Activated T-helper 2 cell treated with anti-CD3 and anti-CD28 coated beads, Interferon-gamma antibody, Interleukin-2, Interleukin-4, amounts not matched to agents 10 μg/mL and 5 μg/mL and 100 μg/mL, durations not matched to agents 14 hours and 24 hours and 36 hours (primary cell): Measurements from ENCODE around the gene DNAJC5G. TPM values are rescaled to one million over a fixed set of nuclear protein-coding genes. Genes with fewer than 3 reads are reported as not detected.
"Not testable (repeated sequence)": the region's sequence is repeated elsewhere in the genome, so short reads cannot be mapped to it uniquely, and the experiment has no call there.

Experiments
- DNase-seq: peaks from one replicate; pipeline ENCODE4 v3.0.0; 2021; ENCODE audit warnings: low spot score
- H3K27ac Mint-ChIP-seq: one replicate; pipeline ENCODE4 v1.8.0; 2021; ENCODE audit warnings: mixed read lengths
- H3K27me3 Mint-ChIP-seq: one replicate; pipeline ENCODE4 v1.8.0; 2021; ENCODE audit warnings: low read depth, mixed read lengths
- H3K36me3 Mint-ChIP-seq: one replicate; pipeline ENCODE4 v1.8.0; 2021; ENCODE audit warnings: low read depth, mixed read lengths
- H3K4me1 Mint-ChIP-seq: one replicate; pipeline ENCODE4 v1.8.0; 2021; ENCODE audit warnings: low read depth, mixed read lengths
- H3K4me3 Mint-ChIP-seq: one replicate; pipeline ENCODE4 v1.8.0; 2021; ENCODE audit warnings: low read depth, mild to moderate bottlenecking, moderate library complexity, mixed read lengths
- H3K9me3 Mint-ChIP-seq: one replicate; pipeline ENCODE4 v1.8.0; 2021; ENCODE audit warnings: mixed read lengths
- intact Hi-C: fragments of 100-400 bp; cut with micrococcal nuclease; formaldehyde crosslinking; loops from one replicate; pipeline ENCODE4 v1.15.1; 2023
- total RNA-seq: library from RNA; stranded (reverse); gene quantifications from 2 replicates; pipeline ENCODE4 v1.2.3, GENCODE V29; 2022

Gene DNAJC5G
- total RNA-seq, 1 donor from 2014 or later, result not detected

- H3K4me1 Mint-ChIP-seq, result no peaks in the 10 kb centered on the region
These were observed 22.0 kb downstream of the DNAJC5G start for GRCh38 chr2:27297195-27297594.

GRCh38 chr2:27298391-27299080 is 23.3 kb downstream of the DNAJC5G start:
- H3K4me1 Mint-ChIP-seq, result peaks cover 3% of the 10 kb centered on the region
- H3K9me3 Mint-ChIP-seq, result no peaks in the 10 kb centered on the region
- H3K4me3 Mint-ChIP-seq, result no peak overlapping the region
- H3K36me3 Mint-ChIP-seq, result no peaks in the 10 kb centered on the region
- DNase-seq, result no peak
- H3K27ac Mint-ChIP-seq, result no peak overlapping the region
- peaks cover 6% of the 10 kb centered on the region for H3K27me3 Mint-ChIP-seq
- intact Hi-C loops, result no loop called here

More at GRCh38 chr2:27297195-27297594, 22.0 kb downstream of the DNAJC5G start:
- H3K27ac Mint-ChIP-seq, result no peak overlapping the region
- no peak for DNase-seq
- no peaks in the 10 kb centered on the region for H3K36me3 Mint-ChIP-seq
- peaks cover 18% of the 10 kb centered on the region for H3K27me3 Mint-ChIP-seq
- H3K4me3 Mint-ChIP-seq, result no peak overlapping the region
- H3K9me3 Mint-ChIP-seq, result no peaks in the 10 kb centered on the region
- intact Hi-C loops, result no loop called here

DNA sequence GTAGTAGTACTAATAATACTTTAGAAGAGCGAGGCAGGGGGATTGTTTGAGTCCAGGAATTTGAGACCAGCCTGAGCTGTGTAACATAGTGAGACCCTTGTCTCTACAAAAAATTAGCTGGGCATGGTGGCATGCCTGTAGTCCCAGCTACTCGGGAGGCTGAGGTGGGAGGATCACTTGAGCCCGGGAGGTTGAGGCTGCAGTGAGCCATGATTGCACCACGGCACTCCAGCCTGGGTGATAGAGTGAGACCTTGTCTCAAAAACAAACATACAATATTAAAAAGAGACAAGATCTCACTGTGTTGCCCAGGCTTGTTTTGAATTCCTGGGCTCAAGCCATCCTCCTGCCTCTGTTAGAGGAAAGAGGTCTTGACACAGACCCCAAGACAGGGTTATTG is 25.4 kb downstream of the DNAJC5G start:
- H3K4me3 Mint-ChIP-seq, H3K27ac Mint-ChIP-seq, H3K9me3 Mint-ChIP-seq, H3K36me3 Mint-ChIP-seq, H3K4me1 Mint-ChIP-seq, DNase-seq: not testable (repeated sequence)
- peaks cover 16% of the 10 kb centered on the region for H3K27me3 Mint-ChIP-seq
- intact Hi-C loops, result loop anchor here (5.0 kb wide), 1 partner anchor 38 kb away; the partner anchor contains the start of gene SLC30A3

- Mint-ChIP-seq H3K27ac (peak overlapping the region; percentile 5), H3K9me3 (no peaks in the 10 kb centered on the region), H3K4me1 (peaks cover 5% of the 10 kb centered on the region), H3K4me3 (peak overlapping the region; percentile 64), H3K27me3 (peaks cover 23% of the 10 kb centered on the region), H3K36me3 (no peaks in the 10 kb centered on the region)
- DNase-seq, result peak; percentile 31
- intact Hi-C loops, result loop anchor here (1.0 to 5.0 kb wide), 4 partner anchors 23 to 205 kb away; partner anchors contain the start of gene SLC30A3
These were observed 28.1 kb downstream of the DNAJC5G start for GRCh38 chr2:27303093-27304025.

DNA sequence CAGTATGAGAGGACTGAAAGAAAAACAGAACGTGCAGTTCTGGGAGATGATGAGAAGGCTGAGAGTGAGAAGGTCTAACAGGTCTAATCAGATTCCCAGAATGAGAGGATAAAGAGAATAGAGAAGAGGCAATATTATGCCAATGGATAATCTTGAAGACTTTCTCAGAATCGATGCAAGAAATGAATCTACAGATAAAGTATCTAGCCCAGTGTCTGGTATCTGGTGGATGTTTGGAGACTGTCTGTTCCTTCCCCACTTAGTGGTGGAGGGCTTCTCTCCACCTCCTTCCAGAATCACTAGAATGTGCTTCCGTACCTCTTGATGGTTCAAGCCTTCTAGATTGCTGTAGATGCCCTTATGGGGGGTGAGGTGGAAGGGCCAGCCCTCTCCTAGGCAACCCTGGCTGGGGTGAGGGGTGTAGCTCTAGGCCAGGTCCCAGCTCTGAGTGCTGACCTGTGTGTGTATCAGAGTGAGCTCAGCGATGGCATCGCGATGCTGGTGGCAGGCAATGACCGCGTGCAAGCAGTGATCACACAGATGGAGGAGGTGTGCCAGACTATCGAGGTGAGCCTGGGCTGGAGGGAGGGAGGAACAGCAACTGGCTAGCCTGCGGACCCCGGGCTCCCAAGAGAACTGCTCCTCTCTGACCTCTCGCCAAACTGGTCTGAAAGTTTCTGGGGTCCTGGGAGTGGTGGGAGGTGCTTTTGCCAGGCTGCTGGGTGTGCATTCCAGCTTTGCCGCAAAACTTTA is 29.4 kb downstream of the DNAJC5G start:
- Mint-ChIP-seq H3K36me3 (peaks cover 8% of the 10 kb centered on the region), H3K4me3 (no peak overlapping the region), H3K9me3 (no peaks in the 10 kb centered on the region), H3K27me3 (peaks cover 23% of the 10 kb centered on the region), H3K4me1 (peaks cover 5% of the 10 kb centered on the region), H3K27ac (no peak overlapping the region)
- intact Hi-C loops, result loop anchor here (5.0 kb wide), 1 partner anchor 42 kb away; the partner anchor contains the start of gene SLC30A3
- no peak for DNase-seq

DNA sequence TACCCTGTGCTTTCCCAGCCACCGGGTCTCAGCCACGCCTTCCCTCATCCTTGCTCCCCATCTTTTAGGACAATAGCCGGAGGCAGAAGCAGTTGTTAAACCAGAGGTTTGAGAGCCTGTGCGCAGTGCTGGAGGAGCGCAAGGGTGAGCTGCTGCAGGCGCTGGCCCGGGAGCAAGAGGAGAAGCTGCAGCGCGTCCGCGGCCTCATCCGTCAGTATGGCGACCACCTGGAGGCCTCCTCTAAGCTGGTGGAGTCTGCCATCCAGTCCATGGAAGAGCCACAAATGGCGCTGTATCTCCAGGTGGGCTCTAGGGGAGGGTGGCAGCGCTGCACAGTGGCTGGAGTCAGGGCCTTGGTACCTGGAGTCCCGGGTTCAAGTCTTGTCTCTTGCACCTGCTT is 30.3 kb downstream of the DNAJC5G start:
- peaks cover 5% of the 10 kb centered on the region for H3K4me1 Mint-ChIP-seq
- peaks cover 23% of the 10 kb centered on the region for H3K27me3 Mint-ChIP-seq
- no peaks in the 10 kb centered on the region for H3K9me3 Mint-ChIP-seq
- intact Hi-C loops, result no loop called here
- peaks cover 11% of the 10 kb centered on the region for H3K36me3 Mint-ChIP-seq
- no peak for DNase-seq
- H3K27ac Mint-ChIP-seq, result no peak overlapping the region
- no peak overlapping the region for H3K4me3 Mint-ChIP-seq

DNA sequence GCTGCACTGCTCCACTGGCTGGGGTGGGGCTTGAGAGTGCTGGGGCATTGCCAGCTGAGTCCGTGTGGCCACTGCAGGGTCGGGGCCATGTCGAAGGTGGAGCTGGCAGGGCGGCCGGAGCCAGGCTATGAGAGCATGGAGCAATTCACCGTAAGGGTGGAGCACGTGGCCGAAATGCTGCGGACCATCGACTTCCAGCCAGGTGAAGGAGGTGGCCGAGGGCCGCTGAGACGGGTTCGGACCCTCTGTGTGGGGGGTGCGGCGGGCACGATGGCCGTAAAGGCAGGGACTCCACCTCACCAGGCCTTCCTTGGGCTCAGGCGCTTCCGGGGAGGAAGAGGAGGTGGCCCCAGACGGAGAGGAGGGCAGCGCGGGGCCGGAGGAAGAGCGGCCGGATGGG is 30.9 kb downstream of the DNAJC5G start:
- DNase-seq, result no peak
- H3K4me1 Mint-ChIP-seq, result peaks cover 5% of the 10 kb centered on the region
- H3K27me3 Mint-ChIP-seq, result peaks cover 21% of the 10 kb centered on the region
- no peaks in the 10 kb centered on the region for H3K9me3 Mint-ChIP-seq
- H3K36me3 Mint-ChIP-seq, result peaks cover 11% of the 10 kb centered on the region
- peak overlapping the region; percentile 13 for H3K4me3 Mint-ChIP-seq
- intact Hi-C loops, result no loop called here
- no peak overlapping the region for H3K27ac Mint-ChIP-seq

DNA sequence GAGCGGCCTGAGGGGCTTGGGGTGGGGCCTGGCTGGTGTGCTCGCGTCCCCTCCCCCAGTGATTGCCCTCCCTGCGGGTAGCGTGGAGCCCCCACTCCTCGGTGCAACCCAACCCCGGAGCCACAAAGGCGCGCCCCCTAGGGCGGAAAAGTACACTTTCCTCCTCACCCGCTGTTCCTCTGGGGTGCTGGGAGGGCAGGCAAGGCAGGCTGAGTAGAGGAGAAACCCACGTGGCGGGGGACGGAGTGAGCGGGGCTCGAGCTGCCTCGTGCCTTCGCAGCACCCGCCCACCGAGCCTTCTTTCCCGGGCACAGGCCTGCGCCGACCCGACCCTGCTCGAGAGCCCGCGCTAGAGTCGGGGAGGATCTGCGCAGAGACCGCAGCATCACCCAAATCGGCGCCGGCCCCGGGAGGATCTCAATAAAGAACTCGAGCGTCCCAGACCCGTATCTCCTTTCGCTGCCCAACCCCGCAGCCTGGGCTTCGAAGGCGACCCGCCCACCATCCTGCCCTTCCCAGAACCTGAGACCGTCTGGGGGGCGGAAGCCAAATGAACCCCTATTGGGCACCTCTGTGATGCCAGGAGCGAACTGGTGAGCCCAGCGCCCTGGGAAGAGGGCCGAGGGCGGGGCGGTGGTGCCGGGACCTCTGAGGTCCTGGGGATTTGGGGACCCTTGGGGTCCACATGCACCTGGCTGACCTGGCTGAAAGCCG is 31.5 kb downstream of the DNAJC5G start:
- peaks cover 21% of the 10 kb centered on the region for H3K27me3 Mint-ChIP-seq
- DNase-seq, result no peak
- peaks cover 5% of the 10 kb centered on the region for H3K4me1 Mint-ChIP-seq
- H3K4me3 Mint-ChIP-seq, result peak overlapping the region; percentile 13
- H3K27ac Mint-ChIP-seq, result no peak overlapping the region
- no peaks in the 10 kb centered on the region for H3K9me3 Mint-ChIP-seq
- peaks cover 16% of the 10 kb centered on the region for H3K36me3 Mint-ChIP-seq
- intact Hi-C loops, result no loop called here

DNA sequence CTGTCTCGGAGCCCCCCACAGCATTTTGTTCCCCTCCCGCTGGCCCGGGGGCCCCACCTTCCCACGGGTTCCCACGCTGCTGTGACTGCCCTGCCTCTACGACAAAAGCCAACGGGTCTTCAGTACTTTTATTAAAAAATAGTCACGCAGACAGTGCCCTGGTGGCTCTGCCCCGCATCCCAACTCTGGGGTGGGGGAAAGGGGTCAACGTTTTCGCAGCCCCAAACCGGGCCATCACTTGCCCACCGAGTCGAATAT is 32.0 kb downstream of the DNAJC5G start:
- no peak for DNase-seq
- H3K4me3 Mint-ChIP-seq, result peak overlapping the region; percentile 17
- H3K27ac Mint-ChIP-seq, result no peak overlapping the region
- H3K36me3 Mint-ChIP-seq, result peaks cover 18% of the 10 kb centered on the region
- peaks cover 5% of the 10 kb centered on the region for H3K4me1 Mint-ChIP-seq
- H3K9me3 Mint-ChIP-seq, result no peaks in the 10 kb centered on the region
- H3K27me3 Mint-ChIP-seq, result peaks cover 21% of the 10 kb centered on the region
- intact Hi-C loops, result no loop called here

GRCh38 chr2:27307545-27308358 is 32.5 kb downstream of the DNAJC5G start:
- DNase-seq, result no peak
- H3K4me3 Mint-ChIP-seq, result no peak overlapping the region
- H3K27me3 Mint-ChIP-seq, result peaks cover 21% of the 10 kb centered on the region
- intact Hi-C loops, result no loop called here
- no peaks in the 10 kb centered on the region for H3K9me3 Mint-ChIP-seq
- no peak overlapping the region for H3K27ac Mint-ChIP-seq
- peaks cover 4% of the 10 kb centered on the region for H3K4me1 Mint-ChIP-seq
- peaks cover 22% of the 10 kb centered on the region for H3K36me3 Mint-ChIP-seq

GRCh38 chr2:27308359-27308881 is 33.2 kb downstream of the DNAJC5G start, which contains the start of gene UCN:
UCN (minus strand) TSS chr2:27308445; CDS start chr2:27307895, 550 bp downstream.
- peaks cover 21% of the 10 kb centered on the region for H3K27me3 Mint-ChIP-seq
- intact Hi-C loops, result no loop called here
- DNase-seq, result no peak
- peak within 1 kb of the TSS; percentile 17 for H3K4me3 Mint-ChIP-seq
- peaks cover 22% of the 10 kb centered on the region for H3K36me3 Mint-ChIP-seq
- no peak within 1 kb of the TSS for H3K27ac Mint-ChIP-seq
- H3K4me1 Mint-ChIP-seq, result peaks cover 1% of the 10 kb centered on the region
- H3K9me3 Mint-ChIP-seq, result no peaks in the 10 kb centered on the region
